ENCODE measurements around the gene TMEM129.
A peak's percentile ranks its signal among the peaks of the same experiment; 100 is the strongest.

The TMEM129 gene

DNA sequence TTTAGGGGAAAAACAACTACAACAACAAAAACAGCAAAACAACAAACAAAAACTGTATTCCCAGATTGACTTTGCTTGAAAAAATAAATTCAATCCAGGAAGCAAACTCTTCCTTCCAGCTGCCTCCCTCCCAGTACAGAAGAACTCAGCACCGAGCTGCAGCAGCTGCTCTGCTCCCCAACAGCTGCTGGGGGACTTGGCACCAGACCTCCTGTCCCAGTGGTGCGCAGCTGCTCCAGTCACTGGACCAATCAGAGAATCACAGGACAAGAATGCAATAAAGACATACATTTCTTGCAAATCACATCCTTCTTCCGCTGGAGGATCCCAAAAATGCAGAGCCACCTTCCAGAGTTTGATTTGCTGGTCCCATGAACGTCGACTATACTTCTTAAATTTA, 25.2 kb downstream of the TMEM129 start:
- H3K4me3 ChIP-seq (ENCODE audit: low read length): no peak overlapping the region
- H3K27me3 ChIP-seq (ENCODE audit: control insufficient read depth, insufficient read depth, low read length): no peaks in the 10 kb centered on the region
- H3K9me3 ChIP-seq (replicated peaks; ENCODE audit: low read length): no peaks in the 10 kb centered on the region
- peak overlapping the region; percentile 45 for H3K9ac ChIP-seq (ENCODE audit: low read depth, low read length)
- H3K4me2 ChIP-seq (ENCODE audit: low read length): peak overlapping the region; percentile 50
- peaks cover 79% of the 10 kb centered on the region for H3K36me3 ChIP-seq (ENCODE audit: insufficient read depth, low read length)
- H3K4me1 ChIP-seq (ENCODE audit: control insufficient read depth, insufficient read depth, low read length): peaks cover 23% of the 10 kb centered on the region

DNA sequence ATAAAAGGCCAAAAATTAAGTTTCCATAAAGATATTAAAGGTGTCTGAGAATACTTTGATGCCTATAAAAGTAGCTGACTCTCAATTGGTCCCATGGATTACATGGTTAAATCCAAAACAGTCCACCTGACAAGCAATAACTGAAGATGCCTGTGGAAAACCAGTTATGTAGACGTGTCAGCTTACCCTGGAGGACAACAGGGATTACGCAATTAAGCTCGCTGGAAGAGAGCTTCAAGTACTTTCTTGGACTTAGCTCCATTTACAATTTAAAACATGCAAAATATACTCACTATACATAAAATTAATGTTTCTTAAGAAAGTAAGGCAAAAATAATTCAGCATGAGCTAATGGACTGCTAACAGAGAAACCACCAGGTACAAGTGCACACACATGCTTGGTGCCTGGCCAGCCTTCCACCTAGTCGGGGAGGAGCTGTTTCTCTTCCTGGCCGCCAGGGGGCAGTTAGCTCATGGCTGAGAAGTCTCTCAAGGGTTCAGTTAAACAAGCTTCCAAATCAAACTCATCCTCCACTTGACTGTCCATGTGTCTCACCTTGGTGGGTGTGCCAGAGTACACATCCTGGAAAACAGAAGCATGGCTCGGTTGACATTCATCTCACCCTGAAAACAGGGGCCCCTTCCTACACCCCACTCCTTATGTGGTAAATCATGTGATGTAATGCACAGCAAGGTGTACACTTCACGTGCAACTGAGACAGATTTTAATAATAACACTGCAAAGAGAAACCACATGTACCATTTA, 27.8 kb downstream of the TMEM129 start:
- Histone ChIP-seq H3K4me3 (ENCODE audit: low read length) (no peak overlapping the region), H3K4me1 (ENCODE audit: control insufficient read depth, insufficient read depth, low read length) (peaks cover 23% of the 10 kb centered on the region), H3K27me3 (ENCODE audit: control insufficient read depth, insufficient read depth, low read length) (no peaks in the 10 kb centered on the region), H3K9me3 (replicated peaks; ENCODE audit: low read length) (no peaks in the 10 kb centered on the region), H3K36me3 (ENCODE audit: insufficient read depth, low read length) (peaks cover 61% of the 10 kb centered on the region), H3K4me2 (ENCODE audit: low read length) (no peak overlapping the region), H3K9ac (ENCODE audit: low read depth, low read length) (no peak overlapping the region)

DNA sequence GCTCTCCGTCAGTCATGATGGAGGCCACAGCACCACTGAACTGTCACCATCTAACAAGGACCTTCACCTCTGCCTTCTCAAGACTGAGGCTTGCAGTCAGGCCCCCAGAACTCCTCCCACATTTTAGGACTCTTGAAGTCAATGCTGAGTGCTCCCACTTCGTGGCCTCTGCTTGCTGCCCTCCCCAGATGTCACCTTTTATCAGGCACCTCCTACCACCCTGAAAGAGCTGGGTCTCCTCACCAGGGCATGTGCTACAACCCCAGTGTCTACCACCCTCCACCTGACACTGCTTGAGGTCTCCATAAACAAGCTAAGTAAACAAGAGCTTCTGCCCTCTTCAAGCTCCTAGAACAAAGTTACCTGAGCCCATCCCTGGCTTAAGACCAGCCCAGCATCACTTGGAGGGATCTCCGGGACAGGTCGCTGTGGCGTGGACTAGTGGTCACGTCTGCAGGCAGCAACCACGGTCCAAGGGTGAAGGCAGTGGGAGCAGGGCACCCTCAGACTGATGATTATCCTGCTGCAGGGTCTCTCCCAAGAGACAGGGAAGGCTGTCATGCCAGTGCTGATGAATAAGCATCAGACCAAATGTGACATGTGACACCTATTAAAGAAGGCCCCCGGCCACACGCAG, 29.3 kb downstream of the TMEM129 start:
- Histone ChIP-seq H3K9me3 (replicated peaks; ENCODE audit: low read length) (no peaks in the 10 kb centered on the region), H3K4me2 (ENCODE audit: low read length) (no peak overlapping the region), H3K36me3 (ENCODE audit: insufficient read depth, low read length) (peaks cover 51% of the 10 kb centered on the region), H3K4me3 (ENCODE audit: low read length) (no peak overlapping the region), H3K9ac (ENCODE audit: low read depth, low read length) (no peak overlapping the region), H3K27me3 (ENCODE audit: control insufficient read depth, insufficient read depth, low read length) (no peaks in the 10 kb centered on the region), H3K4me1 (ENCODE audit: control insufficient read depth, insufficient read depth, low read length) (peaks cover 21% of the 10 kb centered on the region)

DNA sequence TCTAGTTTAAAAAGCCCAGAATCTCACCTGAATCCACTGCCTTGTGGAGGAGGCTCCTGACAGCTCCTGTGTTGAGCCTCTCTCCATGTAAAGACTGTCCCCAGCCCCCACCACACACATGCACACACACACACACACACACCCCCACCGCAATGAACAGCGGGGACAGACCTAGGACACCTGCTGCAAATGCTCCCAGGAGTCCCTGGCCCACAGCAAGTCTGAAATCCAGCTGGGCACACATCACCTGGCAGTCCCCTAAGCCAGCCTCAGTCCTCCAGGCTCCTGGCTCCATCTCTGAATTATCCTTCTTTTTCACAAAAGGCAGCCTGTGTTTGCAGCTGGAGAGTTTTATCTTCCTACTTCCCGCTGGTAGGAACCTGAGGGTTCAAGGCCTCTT, 30.4 kb downstream of the TMEM129 start:
- Histone ChIP-seq H3K27me3 (ENCODE audit: control insufficient read depth, insufficient read depth, low read length) (no peaks in the 10 kb centered on the region), H3K4me2 (ENCODE audit: low read length) (no peak overlapping the region), H3K4me3 (ENCODE audit: low read length) (no peak overlapping the region), H3K4me1 (ENCODE audit: control insufficient read depth, insufficient read depth, low read length) (peaks cover 10% of the 10 kb centered on the region), H3K9ac (ENCODE audit: low read depth, low read length) (no peak overlapping the region), H3K36me3 (ENCODE audit: insufficient read depth, low read length) (peaks cover 51% of the 10 kb centered on the region), H3K9me3 (replicated peaks; ENCODE audit: low read length) (no peaks in the 10 kb centered on the region)

DNA sequence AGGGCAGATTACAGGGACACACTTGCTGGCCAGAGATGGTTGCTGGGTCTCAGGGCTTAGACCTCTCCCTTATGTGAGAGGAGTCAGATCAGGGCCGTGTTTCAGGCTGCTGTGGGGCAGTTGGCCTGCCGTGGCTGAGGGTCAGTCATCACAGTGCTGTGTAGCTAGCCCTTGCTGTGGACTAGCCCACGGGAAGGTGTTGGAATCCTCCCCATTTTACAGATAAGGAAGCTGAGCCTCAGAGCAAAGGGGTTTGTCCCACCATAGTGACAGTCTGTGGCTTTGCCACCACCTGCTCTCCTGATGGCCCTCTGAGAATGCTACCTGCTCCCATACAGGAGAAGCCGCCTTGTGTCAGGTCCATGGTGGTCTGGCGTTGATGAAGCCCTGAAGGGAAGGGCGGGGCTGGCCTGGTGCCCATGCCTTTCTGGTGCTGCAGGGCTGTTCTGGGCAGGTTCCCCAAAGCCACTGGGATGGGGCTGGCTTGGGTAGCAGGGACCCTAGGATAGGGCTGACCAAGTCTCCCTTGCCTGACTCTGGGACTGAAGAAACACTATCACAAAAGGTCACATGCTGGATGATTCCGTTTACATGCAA, 34.6 kb downstream of the TMEM129 start:
- Histone ChIP-seq H3K4me1 (ENCODE audit: control insufficient read depth, insufficient read depth, low read length) (peaks cover 17% of the 10 kb centered on the region), H3K27me3 (ENCODE audit: control insufficient read depth, insufficient read depth, low read length) (no peaks in the 10 kb centered on the region), H3K4me3 (ENCODE audit: low read length) (no peak overlapping the region), H3K36me3 (ENCODE audit: insufficient read depth, low read length) (peaks cover 12% of the 10 kb centered on the region), H3K9me3 (replicated peaks; ENCODE audit: low read length) (no peaks in the 10 kb centered on the region), H3K9ac (ENCODE audit: low read depth, low read length) (no peak overlapping the region), H3K4me2 (ENCODE audit: low read length) (no peak overlapping the region)

DNA sequence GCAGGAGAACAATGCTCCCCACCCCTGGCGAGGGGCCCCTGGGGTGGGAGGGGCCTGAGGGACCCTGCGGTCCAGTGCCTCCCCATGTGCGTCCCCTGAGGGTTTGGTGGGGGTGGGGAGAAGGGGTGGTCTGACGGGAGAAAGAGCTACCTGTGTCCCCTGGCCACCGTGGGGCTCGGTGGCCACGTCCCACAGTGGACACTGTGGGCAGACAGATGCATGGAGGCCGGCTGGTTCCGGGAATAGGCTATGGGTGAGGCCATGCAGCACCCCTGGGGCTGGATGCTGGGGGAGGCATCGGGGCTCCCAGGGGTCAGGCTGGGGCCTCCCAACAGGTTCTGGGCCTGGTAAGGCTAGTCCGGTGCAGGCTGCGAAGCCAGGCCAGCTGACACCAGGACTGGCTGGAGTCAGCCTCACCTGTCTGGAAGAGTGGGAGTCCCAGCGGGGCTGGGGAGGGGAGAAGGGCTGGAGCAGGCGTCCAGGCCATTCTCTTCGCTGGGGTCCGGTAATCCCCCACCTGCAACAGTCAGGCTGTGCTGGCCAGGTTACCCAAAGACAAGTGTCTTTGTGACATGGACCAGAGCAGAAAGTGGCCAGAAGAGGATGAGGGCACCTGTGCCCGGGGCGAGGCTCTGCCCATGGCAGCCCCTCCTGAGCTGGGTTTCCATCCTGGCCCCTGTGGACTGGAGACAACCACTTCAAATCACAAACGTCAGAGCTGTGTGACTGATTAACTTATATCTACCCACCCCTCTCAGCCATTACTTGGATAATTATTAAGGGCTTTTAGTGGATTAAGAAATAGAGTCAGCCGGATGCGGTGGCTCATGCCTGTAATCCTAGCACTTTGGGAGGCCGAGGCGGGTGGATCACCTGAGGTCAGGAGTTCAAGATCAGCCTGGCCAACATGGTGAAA, 35.6 kb downstream of the TMEM129 start:
- no peak overlapping the region for H3K4me3 ChIP-seq (ENCODE audit: low read length)
- no peak overlapping the region for H3K9ac ChIP-seq (ENCODE audit: low read depth, low read length)
- peaks cover 17% of the 10 kb centered on the region for H3K4me1 ChIP-seq (ENCODE audit: control insufficient read depth, insufficient read depth, low read length)
- no peaks in the 10 kb centered on the region for H3K9me3 ChIP-seq (replicated peaks; ENCODE audit: low read length)
- no peaks in the 10 kb centered on the region for H3K27me3 ChIP-seq (ENCODE audit: control insufficient read depth, insufficient read depth, low read length)
- peaks cover 2% of the 10 kb centered on the region for H3K36me3 ChIP-seq (ENCODE audit: insufficient read depth, low read length)
- H3K4me2 ChIP-seq (ENCODE audit: low read length): no peak overlapping the region

DNA sequence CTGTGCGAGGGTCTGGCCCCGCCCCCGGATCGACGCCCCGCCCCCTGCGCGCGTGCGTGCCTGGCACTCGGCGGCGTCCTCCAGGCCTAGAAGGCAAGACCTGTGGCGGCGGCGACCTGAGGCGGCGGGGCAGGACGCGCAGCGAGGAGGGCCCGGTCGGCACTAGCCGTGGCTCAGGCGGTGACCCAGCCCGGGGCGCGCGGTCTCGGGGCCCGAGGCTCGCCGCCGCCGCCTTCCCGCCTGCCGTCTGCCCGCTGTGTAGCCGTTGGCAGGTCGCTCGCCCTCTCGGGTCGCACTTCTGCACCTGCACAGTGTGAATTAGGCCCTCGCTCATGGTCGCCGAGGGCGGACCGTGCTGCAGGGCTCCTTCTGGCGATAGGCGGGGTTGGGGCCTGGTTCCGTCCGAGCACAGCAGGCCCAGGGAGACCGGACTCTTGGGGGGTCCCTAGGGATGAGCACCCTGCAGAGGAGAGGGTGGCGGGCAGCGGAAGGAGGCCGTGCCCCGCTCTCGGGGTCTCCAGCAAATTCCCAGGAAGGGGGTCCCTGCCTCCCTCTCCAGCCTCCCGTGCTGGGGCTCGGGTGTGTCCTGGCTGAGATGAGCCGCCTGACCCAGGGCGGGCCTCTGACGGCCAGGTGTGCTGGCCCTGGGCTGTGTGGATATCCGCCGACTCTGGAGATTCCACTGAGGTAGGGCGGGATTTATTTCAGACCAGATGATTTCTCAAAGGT, 36.5 kb downstream of the TMEM129 start:
- Histone ChIP-seq H3K27me3 (ENCODE audit: control insufficient read depth, insufficient read depth, low read length) (no peaks in the 10 kb centered on the region), H3K9ac (ENCODE audit: low read depth, low read length) (peak overlapping the region; percentile 64), H3K36me3 (ENCODE audit: insufficient read depth, low read length) (no peaks in the 10 kb centered on the region), H3K9me3 (replicated peaks; ENCODE audit: low read length) (no peaks in the 10 kb centered on the region), H3K4me2 (ENCODE audit: low read length) (peak overlapping the region; percentile 78), H3K4me1 (ENCODE audit: control insufficient read depth, insufficient read depth, low read length) (peaks cover 17% of the 10 kb centered on the region), H3K4me3 (ENCODE audit: low read length) (peak overlapping the region; percentile 69)

DNA sequence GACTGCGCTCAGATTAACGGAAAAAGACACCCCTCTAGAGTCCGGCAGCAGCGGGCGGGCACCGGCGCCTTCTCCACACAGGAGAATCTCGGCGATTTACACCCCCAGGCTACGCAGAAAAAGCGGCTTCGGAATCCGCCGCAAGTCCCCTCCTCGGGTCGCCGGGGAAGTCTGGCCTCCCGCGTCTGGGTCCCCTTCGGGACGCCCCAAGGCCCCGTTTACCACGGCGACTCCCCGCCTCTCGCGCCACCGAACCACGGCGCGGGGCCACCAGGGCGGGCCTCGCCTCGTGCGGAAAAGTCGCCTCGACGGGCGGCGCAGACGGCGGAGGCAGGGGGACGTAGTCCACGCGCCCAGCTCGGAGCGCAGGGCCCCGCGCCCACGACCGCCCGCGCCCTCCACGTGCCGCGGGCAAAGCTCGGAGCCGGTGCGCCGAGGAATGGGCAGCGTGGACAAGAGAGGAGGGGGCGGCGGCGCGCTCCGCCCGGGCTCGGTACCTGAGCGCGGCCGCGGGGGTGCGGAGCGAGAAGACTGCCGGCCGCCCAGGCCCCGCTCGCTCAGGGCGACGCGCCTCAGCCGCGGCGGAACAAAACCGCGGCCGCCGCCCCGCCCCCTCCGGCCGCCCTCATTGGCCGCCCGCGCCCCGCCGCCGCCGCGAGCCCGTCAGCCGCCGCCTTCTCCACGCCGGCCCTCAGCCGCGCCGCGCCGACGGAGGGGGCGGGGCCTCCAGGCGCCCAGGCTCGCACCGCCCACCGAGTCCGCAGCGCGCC, 37.2 kb downstream of the TMEM129 start, which contains the start of gene FAM53A:
FAM53A (minus strand) TSS at position 578 of the 770 bp plus-strand sequence. CDS start 15,572 bp downstream, outside the sequence.
- no peaks in the 10 kb centered on the region for H3K27me3 ChIP-seq (ENCODE audit: control insufficient read depth, insufficient read depth, low read length)
- no peaks in the 10 kb centered on the region for H3K36me3 ChIP-seq (ENCODE audit: insufficient read depth, low read length)
- H3K4me3 ChIP-seq (ENCODE audit: low read length): peak within 1 kb of the TSS; percentile 69
- H3K9ac ChIP-seq (ENCODE audit: low read depth, low read length): peak within 1 kb of the TSS; percentile 84
- H3K9me3 ChIP-seq (replicated peaks; ENCODE audit: low read length): no peaks in the 10 kb centered on the region
- H3K4me2 ChIP-seq (ENCODE audit: low read length): peak within 1 kb of the TSS; percentile 81
- peaks cover 17% of the 10 kb centered on the region for H3K4me1 ChIP-seq (ENCODE audit: control insufficient read depth, insufficient read depth, low read length)

DNA sequence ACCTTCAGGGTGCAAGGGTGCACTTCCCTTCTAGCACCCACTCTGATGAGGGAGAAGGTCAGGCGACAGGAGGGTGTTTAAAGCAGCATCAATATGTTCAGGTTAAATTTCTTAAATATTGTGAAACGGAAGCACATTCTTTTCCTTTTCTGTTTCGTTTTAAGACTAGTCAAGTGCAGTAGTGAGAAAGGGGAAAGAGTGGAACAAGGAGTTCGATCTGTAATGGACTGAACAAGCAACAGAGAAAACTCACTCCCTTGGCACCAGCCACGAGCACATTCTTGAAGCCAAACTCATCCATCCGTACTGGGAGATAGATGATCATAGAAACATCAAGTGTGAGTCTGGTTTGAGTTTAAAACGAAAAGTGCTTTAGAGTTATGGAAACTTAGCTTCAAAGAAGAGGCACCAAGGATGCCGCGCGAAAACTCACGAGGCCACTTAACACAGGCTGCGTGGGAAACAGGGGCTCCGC, 37.8 kb downstream of the TMEM129 start:
- no peaks in the 10 kb centered on the region for H3K27me3 ChIP-seq (ENCODE audit: control insufficient read depth, insufficient read depth, low read length)
- peak overlapping the region; percentile 84 for H3K9ac ChIP-seq (ENCODE audit: low read depth, low read length)
- H3K4me1 ChIP-seq (ENCODE audit: control insufficient read depth, insufficient read depth, low read length): peaks cover 17% of the 10 kb centered on the region
- H3K4me3 ChIP-seq (ENCODE audit: low read length): peak overlapping the region; percentile 65
- H3K9me3 ChIP-seq (replicated peaks; ENCODE audit: low read length): no peaks in the 10 kb centered on the region
- H3K4me2 ChIP-seq (ENCODE audit: low read length): peak overlapping the region; percentile 81
- H3K36me3 ChIP-seq (ENCODE audit: insufficient read depth, low read length): no peaks in the 10 kb centered on the region

DNA sequence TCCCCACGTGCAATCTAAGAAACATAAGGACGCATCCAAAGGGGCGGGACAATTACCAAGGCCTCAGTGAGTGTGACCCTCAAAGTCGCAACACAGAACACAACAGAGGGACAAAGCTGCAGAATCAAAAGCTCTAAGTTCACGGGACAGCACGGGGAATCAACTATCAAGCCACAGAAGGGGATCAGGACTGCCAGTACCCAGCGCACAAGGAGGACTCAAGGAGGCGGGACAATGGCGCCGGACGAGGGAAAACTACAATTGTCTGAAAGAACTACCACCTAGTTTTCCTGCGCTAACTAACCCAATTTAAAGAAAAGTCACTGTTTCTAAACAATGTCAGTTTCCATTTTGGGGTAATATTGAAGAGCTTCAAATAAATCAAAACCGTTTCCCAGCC, 38.3 kb downstream of the TMEM129 start:
- no peaks in the 10 kb centered on the region for H3K9me3 ChIP-seq (replicated peaks; ENCODE audit: low read length)
- H3K4me1 ChIP-seq (ENCODE audit: control insufficient read depth, insufficient read depth, low read length): peaks cover 17% of the 10 kb centered on the region
- H3K36me3 ChIP-seq (ENCODE audit: insufficient read depth, low read length): no peaks in the 10 kb centered on the region
- peak overlapping the region; percentile 81 for H3K4me2 ChIP-seq (ENCODE audit: low read length)
- H3K27me3 ChIP-seq (ENCODE audit: control insufficient read depth, insufficient read depth, low read length): no peaks in the 10 kb centered on the region
- peak overlapping the region; percentile 84 for H3K9ac ChIP-seq (ENCODE audit: low read depth, low read length)
- H3K4me3 ChIP-seq (ENCODE audit: low read length): peak overlapping the region; percentile 65
